PC-3 (cell line): ENCODE data around the gene AOAH. TPM values are rescaled to one million over a fixed set of nuclear protein-coding genes. Genes with fewer than 3 reads are reported as not detected.

Source experiments
- ATAC-seq: fragments of 200-7000 bp; cut with Tn5 transposase; 2 replicates; pipeline ENCODE4 v1.9.1; 2020; ENCODE audit warnings: mild to moderate bottlenecking, moderate library complexity
- BruUV-seq: library from RNA; stranded (reverse); fragments of 400-500 nt; replicated peaks from 2 replicates; lab custom pipeline; 2021; lab: Mats Ljungman, UMichigan
- CTCF ChIA-PET: fragments of 300-600 bp; sonication (Branson Sonifier 250); formaldehyde crosslinking; loops from one replicate; lab custom pipeline; 2022; ENCODE audit warnings: antibody characterized with exemption; lab: Charles Lee
- POLR2A ChIA-PET: fragments of 300-600 bp; sonication (Branson Sonifier 250); formaldehyde crosslinking; loops from one replicate; lab custom pipeline; 2022; ENCODE audit warnings: antibody characterized with exemption; ENCODE audit not compliant: unreplicated experiment; lab: Charles Lee
- DNase-seq: peaks from one replicate; pipeline ENCODE4 v3.0.0-alpha.2; 2015
- H2AFZ ChIP-seq: fragments of 300-600 bp; sonication (generic); 2 replicates; pipeline ENCODE4 v1.6.0; 2016; ENCODE audit warnings: antibody characterized with exemption, low read length
- H3F3A ChIP-seq: fragments of 300-600 bp; sonication (generic); one replicate; pipeline ENCODE4 v1.6.0; 2017; ENCODE audit warnings: antibody characterized with exemption, low read length, control low read depth, mild to moderate bottlenecking; ENCODE audit not compliant: unreplicated experiment
- H3K27ac ChIP-seq: fragments of 300-600 bp; sonication (generic); 2 replicates; pipeline ENCODE4 v1.5.1; 2016; ENCODE audit warnings: mild to moderate bottlenecking, low read length
- H3K27me3 ChIP-seq: fragments of 300-600 bp; sonication (generic); 2 replicates; pipeline ENCODE4 v1.6.1; 2016; ENCODE audit warnings: low read length, mixed read lengths
- H3K36me3 ChIP-seq: fragments of 300-600 bp; sonication (generic); 2 replicates; pipeline ENCODE4 v1.6.1; 2016; ENCODE audit warnings: low read depth, mixed run types, low read length, mixed read lengths
- H3K4me1 ChIP-seq: fragments of 300-600 bp; sonication (generic); 2 replicates; pipeline ENCODE4 v1.5.1; 2016; ENCODE audit warnings: low read length; ENCODE audit not compliant: insufficient read depth
- H3K4me2 ChIP-seq: fragments of 300-600 bp; sonication (generic); 2 replicates; pipeline ENCODE4 v1.6.0; 2016; ENCODE audit warnings: low read length
- H3K4me3 ChIP-seq: fragments of 300-600 bp; sonication (generic); 2 replicates; pipeline ENCODE4 v1.5.1; 2016; ENCODE audit warnings: mild to moderate bottlenecking, low read length, mixed read lengths
- H3K79me2 ChIP-seq: fragments of 300-600 bp; sonication (generic); 2 replicates; pipeline ENCODE4 v1.6.1; 2017; ENCODE audit warnings: low read length, mixed read lengths
- H3K9ac ChIP-seq: fragments of 300-600 bp; sonication (generic); 2 replicates; pipeline ENCODE4 v1.6.0; 2016; ENCODE audit warnings: mild to moderate bottlenecking, low read length
- H3K9me2 ChIP-seq: fragments of 300-600 bp; sonication (generic); replicated peaks from 2 replicates; pipeline ENCODE4 v1.6.1; 2016; ENCODE audit warnings: mixed run types, low read length, mixed read lengths
- H3K9me3 ChIP-seq: fragments of 300-600 bp; sonication (generic); 2 replicates; pipeline ENCODE4 v1.6.1; 2016; ENCODE audit warnings: low read length, mixed read lengths
- H4K20me1 ChIP-seq: fragments of 300-600 bp; sonication (generic); 2 replicates; pipeline ENCODE4 v1.6.1; 2016; ENCODE audit warnings: low read length, mixed read lengths
- EZH2 ChIP-seq: fragments of 300-600 bp; sonication (generic); IDR thresholded peaks from one replicate; pipeline ENCODE4 v1.6.1; 2017; ENCODE audit warnings: antibody characterized with exemption, mild to moderate bottlenecking, low read length; ENCODE audit not compliant: unreplicated experiment
- EZH2phosphoT487 ChIP-seq: fragments of 300-600 bp; sonication (generic); IDR thresholded peaks from 2 replicates; pipeline ENCODE4 v1.6.1; 2018; ENCODE audit warnings: mild to moderate bottlenecking, antibody characterized with exemption, low read length, borderline replicate concordance
- intact Hi-C: fragments of 100-400 bp; cut with micrococcal nuclease; formaldehyde crosslinking; loops from 2 replicates; pipeline ENCODE4 v1.9.0; 2023
- total RNA-seq: library from RNA; depleted of rRNA; stranded (reverse); fragments of >200 nt; gene quantifications from 2 replicates; pipeline ENCODE4 v1.2.3, GENCODE V29; 2014
- TF ChIP-seq, protein P1 (sequence below): fragments of 300-600 bp; sonication (generic); conservative IDR thresholded peaks from 2 replicates; pipeline ENCODE4 v1.5.1; 2017; ENCODE audit warnings: antibody characterized with exemption, low read depth, mild to moderate bottlenecking, low read length

AOAH gene
- total RNA-seq, 1 experiment from 2014 or later: not detected

GRCh38 chr7:36742911-36743775, 18.8 kb upstream of the AOAH start:
- intact Hi-C loops: no loop called here
- H3K4me2 ChIP-seq: no peak overlapping the region
- no TSS peak for BruUV-seq
- H3K9me2 ChIP-seq: no peaks in the 10 kb centered on the region
- ATAC-seq (no peak), DNase-seq (no peak)
- no peaks in the 10 kb centered on the region for H3K79me2 ChIP-seq
- ChIA-PET CTCF (no interaction called here), POLR2A (no interaction called here)
- H3F3A ChIP-seq: no peaks in the 10 kb centered on the region
- no peaks in the 10 kb centered on the region for H4K20me1 ChIP-seq
- H2AFZ ChIP-seq: no peak overlapping the region
- no peaks in the 10 kb centered on the region for H3K4me1 ChIP-seq
- no peak overlapping the region for H3K27ac ChIP-seq
- H3K36me3 ChIP-seq: no peaks in the 10 kb centered on the region
- H3K27me3 ChIP-seq: peaks cover 64% of the 10 kb centered on the region
- H3K4me3 ChIP-seq: no peak overlapping the region
- no peaks in the 10 kb centered on the region for H3K9me3 ChIP-seq
- TF ChIP-seq EZH2phosphoT487 (no peak), EZH2 (no peak)
- TF ChIP-seq, protein P1, sequence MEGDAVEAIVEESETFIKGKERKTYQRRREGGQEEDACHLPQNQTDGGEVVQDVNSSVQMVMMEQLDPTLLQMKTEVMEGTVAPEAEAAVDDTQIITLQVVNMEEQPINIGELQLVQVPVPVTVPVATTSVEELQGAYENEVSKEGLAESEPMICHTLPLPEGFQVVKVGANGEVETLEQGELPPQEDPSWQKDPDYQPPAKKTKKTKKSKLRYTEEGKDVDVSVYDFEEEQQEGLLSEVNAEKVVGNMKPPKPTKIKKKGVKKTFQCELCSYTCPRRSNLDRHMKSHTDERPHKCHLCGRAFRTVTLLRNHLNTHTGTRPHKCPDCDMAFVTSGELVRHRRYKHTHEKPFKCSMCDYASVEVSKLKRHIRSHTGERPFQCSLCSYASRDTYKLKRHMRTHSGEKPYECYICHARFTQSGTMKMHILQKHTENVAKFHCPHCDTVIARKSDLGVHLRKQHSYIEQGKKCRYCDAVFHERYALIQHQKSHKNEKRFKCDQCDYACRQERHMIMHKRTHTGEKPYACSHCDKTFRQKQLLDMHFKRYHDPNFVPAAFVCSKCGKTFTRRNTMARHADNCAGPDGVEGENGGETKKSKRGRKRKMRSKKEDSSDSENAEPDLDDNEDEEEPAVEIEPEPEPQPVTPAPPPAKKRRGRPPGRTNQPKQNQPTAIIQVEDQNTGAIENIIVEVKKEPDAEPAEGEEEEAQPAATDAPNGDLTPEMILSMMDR: no peak
- no peak overlapping the region for H3K9ac ChIP-seq

- Histone ChIP-seq H3K27me3 (peaks cover 55% of the 10 kb centered on the region), H3K4me3 (no peak overlapping the region), H3K4me1 (no peaks in the 10 kb centered on the region), H3F3A (no peaks in the 10 kb centered on the region), H3K27ac (no peak overlapping the region), H3K36me3 (no peaks in the 10 kb centered on the region), H3K79me2 (no peaks in the 10 kb centered on the region), H3K9ac (no peak overlapping the region), H2AFZ (no peak overlapping the region), H3K9me3 (no peaks in the 10 kb centered on the region), H3K4me2 (no peak overlapping the region), H3K9me2 (no peaks in the 10 kb centered on the region), H4K20me1 (no peaks in the 10 kb centered on the region)
- ChIA-PET CTCF (no interaction called here), POLR2A (no interaction called here)
- DNase-seq (no peak), ATAC-seq (no peak)
- BruUV-seq: no TSS peak
- intact Hi-C loops: no loop called here
- no peak for TF ChIP-seq EZH2
- TF ChIP-seq, protein P1: no peak
- no peak for TF ChIP-seq EZH2phosphoT487
Measured at GRCh38 chr7:36741866-36742265, 17.6 kb upstream of the AOAH start.

GRCh38 chr7:36739351-36739750, 15.1 kb upstream of the AOAH start:
- no peak overlapping the region for H2AFZ ChIP-seq
- POLR2A ChIA-PET: no interaction called here
- CTCF ChIA-PET: no interaction called here

More at GRCh38 chr7:36739351-36739750, 15.1 kb upstream of the AOAH start:
- ATAC-seq (no peak), DNase-seq (no peak)
- Histone ChIP-seq H4K20me1 (no peaks in the 10 kb centered on the region), H3K27ac (no peak overlapping the region), H3K27me3 (peaks cover 52% of the 10 kb centered on the region), H3K9me2 (no peaks in the 10 kb centered on the region), H3K4me2 (no peak overlapping the region), H3K9me3 (no peaks in the 10 kb centered on the region), H3K36me3 (no peaks in the 10 kb centered on the region), H3K9ac (no peak overlapping the region), H3F3A (no peaks in the 10 kb centered on the region), H3K4me3 (no peak overlapping the region), H3K4me1 (no peaks in the 10 kb centered on the region), H3K79me2 (no peaks in the 10 kb centered on the region)
- BruUV-seq: no TSS peak
- TF ChIP-seq EZH2: no peak
- no peak for TF ChIP-seq EZH2phosphoT487
- TF ChIP-seq, protein P1: no peak
- intact Hi-C loops: no loop called here
